A549 treated with dexamethasone at 1 μM for 4 hours (cell line): Measurements from ENCODE around the gene SHBG. TPM values are rescaled to one million over a fixed set of nuclear protein-coding genes. Genes with fewer than 3 reads are reported as not detected.

ENCODE experiments used
- total RNA-seq: library from RNA; stranded (reverse); fragments of 200-300 nt; extraction: Qiagen RNA extraction; gene quantifications from 5 replicates; pipeline ENCODE4 v1.2.3, GENCODE V29; 2022

Gene SHBG, protein sequence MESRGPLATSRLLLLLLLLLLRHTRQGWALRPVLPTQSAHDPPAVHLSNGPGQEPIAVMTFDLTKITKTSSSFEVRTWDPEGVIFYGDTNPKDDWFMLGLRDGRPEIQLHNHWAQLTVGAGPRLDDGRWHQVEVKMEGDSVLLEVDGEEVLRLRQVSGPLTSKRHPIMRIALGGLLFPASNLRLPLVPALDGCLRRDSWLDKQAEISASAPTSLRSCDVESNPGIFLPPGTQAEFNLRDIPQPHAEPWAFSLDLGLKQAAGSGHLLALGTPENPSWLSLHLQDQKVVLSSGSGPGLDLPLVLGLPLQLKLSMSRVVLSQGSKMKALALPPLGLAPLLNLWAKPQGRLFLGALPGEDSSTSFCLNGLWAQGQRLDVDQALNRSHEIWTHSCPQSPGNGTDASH
- total RNA-seq, result 0.27 to 0.56 TPM (median 0.43 TPM) in 5 replicates

DNA sequence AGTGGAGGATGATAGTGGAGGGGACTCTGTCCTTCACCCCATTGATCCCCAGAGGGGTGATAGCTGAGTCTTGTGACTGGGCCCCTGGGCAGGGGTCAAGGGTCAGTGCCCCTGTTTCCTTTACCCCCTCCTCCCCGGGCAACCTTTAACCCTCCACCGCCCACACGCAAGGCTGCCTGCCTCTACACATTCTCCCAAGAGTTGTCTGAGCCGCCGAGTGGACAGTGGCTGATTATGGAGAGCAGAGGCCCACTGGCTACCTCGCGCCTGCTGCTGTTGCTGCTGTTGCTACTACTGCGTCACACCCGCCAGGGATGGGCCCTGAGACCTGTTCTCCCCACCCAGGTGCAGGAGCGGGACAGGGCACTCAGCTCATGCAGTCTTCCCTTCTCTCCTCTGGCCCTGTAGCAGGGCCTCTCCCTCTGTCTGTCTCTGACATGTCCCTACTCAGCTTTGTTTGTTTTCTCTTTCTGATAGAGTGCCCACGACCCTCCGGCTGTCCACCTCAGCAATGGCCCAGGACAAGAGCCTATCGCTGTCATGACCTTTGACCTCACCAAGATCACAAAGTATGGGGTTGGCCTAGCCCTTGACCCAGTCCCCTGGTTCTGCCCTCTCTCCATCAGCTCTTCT, at the start of gene SHBG:
Gene SHBG (plus strand): TSS at position 197 of the 633 bp plus-strand sequence. CDS start 38 bp downstream, at position 235.

DNA sequence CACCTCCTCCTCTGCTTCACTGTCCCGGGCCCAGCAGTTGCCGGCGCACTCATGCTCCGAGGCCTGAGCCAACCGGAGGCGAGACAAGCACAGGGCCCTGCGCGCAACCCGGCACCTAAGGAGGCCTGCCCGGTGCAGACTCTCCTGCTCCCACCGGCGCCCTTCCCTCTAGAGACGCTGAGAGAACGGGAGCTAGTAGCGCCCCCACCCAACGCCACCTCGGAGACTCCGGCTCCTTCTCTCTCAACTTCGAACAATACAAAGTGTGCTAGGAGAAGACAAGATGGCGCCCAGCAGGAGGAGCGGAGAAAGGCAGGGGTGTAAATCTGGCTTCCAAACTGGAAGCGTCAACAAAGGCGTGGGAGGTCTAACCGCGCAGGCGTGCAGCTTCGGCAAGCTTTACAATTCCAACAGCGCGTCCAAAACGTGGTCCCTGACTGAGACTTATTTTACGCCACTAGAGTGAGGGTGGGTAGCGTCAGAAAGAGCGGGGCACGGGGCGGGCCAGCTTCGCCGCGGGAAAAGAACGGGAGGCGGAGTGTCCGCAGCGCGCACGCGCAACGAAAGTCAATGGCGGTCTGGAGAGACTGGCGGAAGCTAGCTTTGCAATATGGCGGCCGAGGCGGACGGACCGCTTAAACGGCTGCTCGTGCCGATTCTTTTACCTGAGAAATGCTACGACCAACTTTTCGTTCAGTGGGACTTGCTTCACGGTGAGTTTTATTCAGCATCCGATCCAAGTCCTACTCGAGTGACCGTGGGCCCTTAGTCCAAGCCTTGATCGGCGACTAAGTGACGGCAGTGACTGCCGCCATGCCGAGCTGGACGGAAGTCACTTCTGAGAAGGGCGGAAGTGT, 46.5 kb upstream of the SHBG start, which contains the start of gene MPDU1:
Gene MPDU1 (plus strand): TSS at position 600 of the 857 bp plus-strand sequence. CDS start 11 bp downstream, at position 611.

DNA sequence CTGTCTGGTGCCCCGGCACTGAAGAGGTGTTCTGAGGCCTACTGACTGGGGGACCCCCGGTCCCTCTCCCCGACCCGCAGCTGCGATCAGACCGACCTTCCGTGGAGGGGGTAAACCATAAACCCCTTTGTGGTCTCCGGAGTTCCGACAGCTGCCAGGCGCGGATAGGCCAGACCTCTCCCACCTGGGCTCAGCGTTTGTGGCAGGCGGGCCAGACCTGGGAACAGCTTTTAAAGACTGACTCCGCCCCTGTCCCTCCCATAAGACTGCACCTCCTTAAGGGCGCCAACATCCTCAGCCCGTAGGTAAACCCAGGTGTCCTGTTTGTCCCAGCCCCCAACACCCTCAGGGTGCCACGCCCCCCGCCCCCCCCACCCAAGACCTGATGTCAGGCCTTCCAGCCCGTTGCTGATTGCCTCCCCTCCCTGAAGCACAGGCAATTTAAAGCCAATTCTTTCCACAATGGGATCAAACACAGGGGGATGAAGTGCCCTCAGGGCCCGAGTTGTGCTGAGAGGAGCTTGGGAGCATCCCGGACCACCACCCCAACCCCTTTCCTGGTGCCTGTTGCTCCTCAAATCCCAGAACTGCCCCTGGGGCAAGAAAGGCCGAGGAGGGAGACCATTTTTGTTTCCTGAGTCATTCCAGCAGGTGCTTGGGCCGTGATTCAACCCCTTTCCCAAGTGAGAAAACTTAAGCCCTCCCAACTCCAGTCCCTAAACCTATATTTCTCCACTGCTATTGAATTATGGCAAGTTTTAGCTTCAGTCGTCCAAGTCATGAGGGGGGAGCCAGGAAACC, 39.8 kb upstream of the SHBG start, which contains the start of gene SOX15:
Gene SOX15 (minus strand): TSS at position 204 of the 801 bp plus-strand sequence. CDS start 418 bp downstream, outside the sequence.

DNA sequence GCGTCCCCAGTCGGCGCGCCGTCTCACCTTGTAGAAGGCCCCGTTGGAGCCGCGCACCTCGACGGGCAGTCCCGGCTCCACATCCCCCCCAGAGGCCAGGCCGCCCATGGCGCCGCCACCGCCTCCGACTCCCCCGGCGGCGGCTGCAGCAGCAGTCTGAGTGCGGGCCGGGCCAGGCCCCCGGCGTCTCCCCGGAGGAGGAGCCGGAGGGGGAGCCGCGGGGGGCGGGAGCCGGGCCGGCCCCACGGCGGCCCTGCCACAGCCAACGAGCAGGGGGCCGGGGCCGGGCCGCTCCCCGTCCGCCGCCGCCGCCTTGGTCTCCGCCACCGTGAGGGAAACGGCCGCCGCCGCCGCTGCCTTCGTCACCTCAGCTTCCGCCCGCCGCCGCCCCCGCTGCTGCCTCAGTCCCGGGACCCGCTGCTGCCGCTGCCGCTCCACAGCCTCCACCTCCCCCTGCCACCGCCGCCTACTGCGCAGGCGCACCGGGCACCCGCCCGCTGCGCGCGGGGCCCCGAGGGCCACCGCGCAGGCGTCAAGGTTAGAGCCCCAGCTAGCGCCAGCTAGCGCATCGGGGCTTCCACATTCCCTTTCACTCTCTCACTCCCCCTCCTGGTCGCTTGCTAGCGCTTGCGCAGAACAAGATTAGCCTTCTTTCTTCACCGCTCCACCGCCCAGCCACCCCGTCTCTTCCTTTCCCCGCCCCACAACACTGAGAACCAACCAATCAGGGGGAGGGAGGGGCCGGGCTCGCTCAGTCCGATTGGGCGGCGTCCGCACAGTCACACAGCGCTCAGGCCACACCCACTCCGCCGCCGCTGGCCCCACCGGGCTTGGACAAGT, 15.3 kb upstream of the SHBG start, which contains the start of gene FXR2:
Gene FXR2 (minus strand): TSS at position 473 of the 840 bp plus-strand sequence. CDS start 365 bp downstream, at position 108.

DNA sequence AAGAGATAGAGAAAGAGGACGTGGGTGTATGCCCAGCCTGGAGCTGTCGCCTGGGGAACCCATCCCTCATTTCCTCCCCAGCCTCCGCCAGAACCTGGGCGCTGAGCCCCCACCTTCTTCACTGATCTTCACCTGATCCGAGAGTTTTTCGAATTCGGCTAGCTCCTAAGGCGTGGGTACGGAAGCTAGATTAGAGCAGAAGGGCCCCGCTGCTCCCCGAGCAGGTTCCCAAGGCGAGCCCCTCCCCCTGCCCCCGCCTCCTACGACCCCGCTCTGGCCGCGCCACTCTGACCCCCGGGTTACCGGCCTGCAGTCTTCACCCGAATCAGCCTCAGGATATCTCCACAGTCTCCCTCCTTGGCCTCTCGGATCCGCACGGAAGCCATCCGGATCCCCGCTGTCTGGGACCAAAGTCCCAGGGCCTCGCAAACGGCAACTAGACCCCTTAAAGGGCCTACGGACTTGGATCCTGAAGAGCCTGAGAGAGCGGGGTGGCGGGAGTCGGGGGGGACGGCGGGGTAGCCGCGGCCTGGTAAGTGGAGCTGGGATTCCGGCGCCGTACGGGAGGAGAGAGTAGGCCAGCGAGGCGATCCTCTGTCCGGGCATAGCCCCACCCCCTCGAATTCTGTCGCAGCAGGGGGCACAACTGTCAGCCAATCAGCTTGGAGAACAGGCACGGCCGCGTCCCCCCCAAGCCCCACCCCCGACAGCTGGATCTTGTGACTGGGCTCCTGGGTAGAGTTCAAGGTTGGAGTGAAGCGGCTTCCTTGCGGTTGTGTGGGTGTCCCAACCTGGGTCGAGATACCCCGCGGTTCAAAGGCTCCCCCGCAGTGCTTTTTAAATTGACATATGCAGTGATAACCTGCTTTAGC, 2.4 kb upstream of the SHBG start, which contains the start of gene SAT2:
Gene SAT2 (minus strand): TSS at position 572 of the 872 bp plus-strand sequence. CDS start 186 bp downstream, at position 386.

DNA sequence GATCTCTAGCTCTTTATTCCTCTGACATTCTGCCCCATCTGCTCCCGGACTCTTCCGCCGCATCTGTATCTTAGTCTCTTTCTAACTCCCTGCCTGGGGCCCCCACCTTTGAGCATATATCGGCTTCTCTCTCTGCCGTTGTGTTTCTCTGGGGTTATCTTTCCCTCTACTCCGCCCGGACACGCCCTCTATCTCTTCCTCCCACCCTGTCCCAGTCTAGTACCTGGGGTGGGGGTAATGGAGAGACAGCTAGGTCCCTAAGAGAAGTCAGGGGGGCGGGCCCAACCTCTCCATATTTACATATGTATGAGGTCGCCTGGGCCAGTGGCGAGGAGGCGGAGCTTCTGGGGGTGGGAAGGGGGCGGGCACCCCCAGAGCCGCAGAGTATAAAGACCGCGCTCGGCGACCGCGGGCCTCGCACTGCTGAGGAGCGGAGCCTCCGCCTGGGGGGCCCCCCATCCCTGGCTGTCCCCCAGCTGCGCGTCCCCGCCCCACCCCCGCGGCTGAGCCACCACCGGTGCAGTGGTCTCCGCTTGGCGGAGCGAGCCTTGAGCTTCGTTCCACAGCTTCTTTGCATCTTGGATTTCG, 20.7 kb downstream of the SHBG start, which contains the start of gene ATP1B2:
Gene ATP1B2 (plus strand): TSS at position 418 of the 588 bp plus-strand sequence. CDS start 593 bp downstream, outside the sequence.

Other genes with a start within 250 kb of the SHBG start
- gene TNK1, start 249.0 kb upstream of the SHBG start, total RNA-seq, result 1.1 to 1.5 TPM (median 1.3 TPM) in 5 replicates
- 36.7 to 50.6 TPM (median 41.6 TPM) in 5 replicates for gene PLSCR3, start 235.6 kb upstream of the SHBG start, total RNA-seq
- gene TMEM256, start 226.0 kb upstream of the SHBG start, total RNA-seq, result 204 to 220 TPM (median 207 TPM) in 5 replicates
- 11.3 to 19.7 TPM (median 17.9 TPM) in 5 replicates for gene NLGN2, start 222.3 kb upstream of the SHBG start, total RNA-seq
- 0.09 to 0.18 TPM (median 0.12 TPM) in 4 of 5 replicates, not detected in the other for gene SPEM1, start 209.8 kb upstream of the SHBG start, total RNA-seq
- gene SPEM2, start 204.5 kb upstream of the SHBG start, total RNA-seq, result 0.13 to 0.18 TPM in 2 of 5 replicates, not detected in the others
- 0.02 to 0.05 TPM (median 0.04 TPM) in 3 of 5 replicates, not detected in the others for gene SPEM3, start 201.3 kb upstream of the SHBG start, total RNA-seq
- gene TMEM102, start 194.7 kb upstream of the SHBG start, total RNA-seq, result 10.3 to 14.6 TPM (median 13.0 TPM) in 5 replicates
- gene FGF11, start 190.6 kb upstream of the SHBG start, total RNA-seq, result 1.1 to 1.3 TPM (median 1.1 TPM) in 5 replicates
- 6.9 to 11.8 TPM (median 9.0 TPM) in 5 replicates for gene CHRNB1, start 185.1 kb upstream of the SHBG start, total RNA-seq
- gene ZBTB4, start 150.5 kb upstream of the SHBG start, total RNA-seq, result 20.6 to 29.5 TPM (median 27.8 TPM) in 5 replicates
- not detected in 5 replicates for gene SLC35G6, start 148.7 kb upstream of the SHBG start, total RNA-seq
- 49.1 to 95.5 TPM (median 91.3 TPM) in 5 replicates for gene POLR2A, start 145.8 kb upstream of the SHBG start, total RNA-seq
- 6.8 to 12.9 TPM (median 12.1 TPM) in 5 replicates for gene TNFSF12, start 81.1 kb upstream of the SHBG start, total RNA-seq
- 0.46 to 0.83 TPM (median 0.62 TPM) in 5 replicates for gene TNFSF13, start 71.4 kb upstream of the SHBG start, total RNA-seq
- gene SENP3, start 68.2 kb upstream of the SHBG start, total RNA-seq, result 87.8 to 104 TPM (median 102 TPM) in 5 replicates
- 24.8 to 38.2 TPM (median 33.6 TPM) in 5 replicates for gene CD68, start 50.5 kb upstream of the SHBG start, total RNA-seq
- 117 to 135 TPM (median 121 TPM) in 5 replicates for gene MPDU1, start 46.3 kb upstream of the SHBG start, total RNA-seq
- gene SOX15, start 40.0 kb upstream of the SHBG start, total RNA-seq, result 0.16 to 0.27 TPM (median 0.20 TPM) in 5 replicates
- gene FXR2, start 15.2 kb upstream of the SHBG start, total RNA-seq, result 45.4 to 60.2 TPM (median 59.3 TPM) in 5 replicates
- gene SAT2, start 2.3 kb upstream of the SHBG start, total RNA-seq, result 61.1 to 73.5 TPM (median 62.9 TPM) in 5 replicates
- gene ATP1B2, start 20.8 kb downstream of the SHBG start, total RNA-seq, result 0.08 to 0.46 TPM (median 0.39 TPM) in 5 replicates
- gene TP53, start 57.4 kb downstream of the SHBG start, total RNA-seq, result 38.7 to 51.6 TPM (median 47.4 TPM) in 5 replicates
- 27.7 to 33.8 TPM (median 32.7 TPM) in 5 replicates for gene WRAP53, start 58.3 kb downstream of the SHBG start, total RNA-seq
- gene EFNB3, start 75.1 kb downstream of the SHBG start, total RNA-seq, result 0.99 to 1.5 TPM (median 1.3 TPM) in 5 replicates
- gene DNAH2, start 87.6 kb downstream of the SHBG start, total RNA-seq, result 0.02 to 0.06 TPM (median 0.03 TPM) in 5 replicates
- 10.5 to 21.0 TPM (median 14.6 TPM) in 5 replicates for gene KDM6B, start 204.1 kb downstream of the SHBG start, total RNA-seq
- 0.16 to 1.2 TPM (median 0.64 TPM) in 5 replicates for gene TMEM88, start 224.9 kb downstream of the SHBG start, total RNA-seq
- gene NAA38, start 227.4 kb downstream of the SHBG start, total RNA-seq, result 189 to 229 TPM (median 204 TPM) in 5 replicates
- gene CYB5D1, start 227.9 kb downstream of the SHBG start, total RNA-seq, result 20.9 to 22.7 TPM (median 21.7 TPM) in 5 replicates